GM12801 (cell line): ENCODE measurements around the gene ZNF521.

Experiments
- TF ChIP-seq, protein P1 (sequence below): IDR thresholded peaks from one replicate; pipeline ENCODE4 v1.5.1; 2011; ENCODE audit warnings: control low read depth; ENCODE audit not compliant: insufficient read length; ENCODE audit errors: extremely low read depth

The ZNF521 gene

DNA sequence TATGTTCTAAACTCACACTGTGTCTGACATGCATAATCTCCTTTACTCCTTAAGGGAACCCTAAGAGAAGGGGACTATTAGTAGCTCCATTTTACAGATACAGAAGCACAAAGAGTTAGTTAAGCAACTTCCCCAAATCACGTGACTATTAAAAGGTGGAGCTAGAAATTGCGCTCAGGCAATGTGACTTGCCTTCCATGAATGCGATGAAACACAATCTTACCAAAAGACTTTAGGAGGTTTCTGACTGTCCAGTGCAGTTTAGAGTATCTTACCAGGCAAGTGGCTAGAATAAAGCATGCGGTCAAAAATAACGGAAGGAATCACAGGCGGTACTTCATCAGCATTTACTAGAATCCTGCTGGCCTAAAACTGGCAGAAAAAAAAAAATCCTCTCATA, 70.4 kb downstream of the ZNF521 start:
- TF ChIP-seq, protein P1, sequence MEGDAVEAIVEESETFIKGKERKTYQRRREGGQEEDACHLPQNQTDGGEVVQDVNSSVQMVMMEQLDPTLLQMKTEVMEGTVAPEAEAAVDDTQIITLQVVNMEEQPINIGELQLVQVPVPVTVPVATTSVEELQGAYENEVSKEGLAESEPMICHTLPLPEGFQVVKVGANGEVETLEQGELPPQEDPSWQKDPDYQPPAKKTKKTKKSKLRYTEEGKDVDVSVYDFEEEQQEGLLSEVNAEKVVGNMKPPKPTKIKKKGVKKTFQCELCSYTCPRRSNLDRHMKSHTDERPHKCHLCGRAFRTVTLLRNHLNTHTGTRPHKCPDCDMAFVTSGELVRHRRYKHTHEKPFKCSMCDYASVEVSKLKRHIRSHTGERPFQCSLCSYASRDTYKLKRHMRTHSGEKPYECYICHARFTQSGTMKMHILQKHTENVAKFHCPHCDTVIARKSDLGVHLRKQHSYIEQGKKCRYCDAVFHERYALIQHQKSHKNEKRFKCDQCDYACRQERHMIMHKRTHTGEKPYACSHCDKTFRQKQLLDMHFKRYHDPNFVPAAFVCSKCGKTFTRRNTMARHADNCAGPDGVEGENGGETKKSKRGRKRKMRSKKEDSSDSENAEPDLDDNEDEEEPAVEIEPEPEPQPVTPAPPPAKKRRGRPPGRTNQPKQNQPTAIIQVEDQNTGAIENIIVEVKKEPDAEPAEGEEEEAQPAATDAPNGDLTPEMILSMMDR, result no peak

DNA sequence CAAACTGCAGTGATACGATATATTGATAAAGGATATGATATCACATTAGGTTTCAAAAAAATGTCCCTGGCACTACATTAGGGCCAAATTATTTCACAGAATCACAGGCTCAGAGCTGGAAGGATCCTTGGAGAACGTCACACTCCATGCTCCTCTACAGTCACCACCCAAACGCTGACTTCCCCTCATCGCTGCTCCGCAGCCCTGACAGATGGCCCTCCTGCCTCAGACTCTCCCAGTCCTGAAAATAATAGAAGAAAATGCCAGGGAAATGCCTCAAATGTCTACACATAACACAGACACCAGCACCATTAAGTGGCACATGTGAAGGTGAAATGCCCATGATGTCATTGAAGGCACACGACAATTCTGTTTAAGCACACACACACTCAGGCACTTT, 72.0 kb downstream of the ZNF521 start:
- TF ChIP-seq, protein P1, result no peak

DNA sequence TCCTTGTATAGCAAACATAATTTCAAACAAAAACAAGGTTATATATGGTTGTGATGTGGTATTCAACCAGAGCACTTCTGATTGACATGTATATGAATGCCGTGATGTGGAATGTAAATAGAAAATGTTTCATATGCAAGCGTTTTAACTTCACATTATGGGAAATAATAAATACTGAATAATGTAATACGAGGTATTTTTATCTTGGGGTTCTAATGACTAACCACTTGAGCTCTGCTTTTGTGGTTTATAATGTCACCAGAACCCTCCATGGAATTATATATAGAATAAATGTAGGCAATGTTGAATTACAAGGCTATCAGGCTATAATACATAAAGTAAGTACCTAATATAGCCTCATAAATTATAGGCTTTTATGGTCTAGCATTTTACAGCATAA, 72.4 kb downstream of the ZNF521 start:
- TF ChIP-seq, protein P1, result no peak

DNA sequence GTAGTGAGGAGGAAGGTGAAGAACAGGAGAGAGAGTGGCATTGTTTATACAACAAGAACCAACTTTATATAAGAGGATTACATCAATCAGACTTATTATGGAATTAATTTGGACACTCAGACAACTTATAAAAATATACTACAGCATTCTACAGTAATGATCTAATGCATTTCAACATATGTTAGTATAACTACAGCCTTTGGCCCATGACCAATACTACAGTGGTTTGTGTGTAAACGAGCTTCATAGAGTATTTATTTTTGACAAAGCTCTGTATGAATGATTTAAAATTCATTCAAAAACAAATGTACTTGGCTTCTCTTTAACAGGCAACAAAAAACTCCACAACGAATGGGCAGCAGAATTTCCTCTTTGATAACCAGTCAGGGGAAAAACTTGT, 72.8 kb downstream of the ZNF521 start:
- TF ChIP-seq, protein P1, result no peak

DNA sequence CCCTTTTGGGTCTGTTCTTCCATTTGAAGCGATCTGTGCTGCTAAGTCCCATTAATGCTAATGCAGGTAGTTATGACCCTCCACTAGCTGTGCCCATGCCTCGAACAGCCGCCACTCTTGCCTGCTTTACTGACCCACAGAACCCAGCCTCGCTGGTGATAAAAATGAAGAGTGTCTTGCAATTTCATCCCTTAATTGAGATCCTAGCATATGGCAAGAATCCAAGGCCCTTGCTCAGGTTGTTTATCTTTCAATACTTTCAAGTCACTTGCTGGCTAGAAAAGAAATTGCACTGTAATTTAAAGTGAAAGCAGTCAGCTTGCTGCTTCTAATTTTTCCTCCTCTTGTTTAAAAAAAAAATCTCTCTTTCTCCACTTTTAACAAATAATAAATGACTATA, 73.6 kb downstream of the ZNF521 start:
- TF ChIP-seq, protein P1, result no peak

DNA sequence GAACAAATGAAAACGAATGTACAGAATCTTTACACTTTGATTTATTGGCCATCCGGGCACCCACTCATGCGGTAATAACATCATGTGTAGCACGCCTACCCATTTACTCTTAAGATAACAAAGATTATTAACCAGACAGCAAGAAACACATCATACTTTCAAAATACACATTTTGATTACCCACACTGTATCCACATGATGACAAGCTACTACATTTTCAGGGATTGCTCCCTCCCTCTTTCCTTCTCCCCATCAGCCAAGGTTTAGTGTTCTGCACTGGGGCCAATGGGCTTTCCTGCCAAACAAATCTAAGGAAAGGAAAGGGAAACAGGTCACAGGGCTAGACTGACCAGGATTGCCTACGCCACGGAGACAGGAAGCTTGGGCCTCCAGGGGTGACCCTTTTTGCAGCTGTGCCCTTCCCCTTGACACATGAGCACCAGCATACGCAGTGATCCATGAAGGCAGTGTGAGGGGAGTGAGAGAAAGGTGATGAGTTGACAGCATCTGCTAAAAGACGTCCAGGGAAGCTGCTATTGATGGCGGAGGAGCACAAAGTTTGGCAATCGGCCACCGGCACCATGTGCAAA, 76.5 kb downstream of the ZNF521 start:
- TF ChIP-seq, protein P1, result no peak

DNA sequence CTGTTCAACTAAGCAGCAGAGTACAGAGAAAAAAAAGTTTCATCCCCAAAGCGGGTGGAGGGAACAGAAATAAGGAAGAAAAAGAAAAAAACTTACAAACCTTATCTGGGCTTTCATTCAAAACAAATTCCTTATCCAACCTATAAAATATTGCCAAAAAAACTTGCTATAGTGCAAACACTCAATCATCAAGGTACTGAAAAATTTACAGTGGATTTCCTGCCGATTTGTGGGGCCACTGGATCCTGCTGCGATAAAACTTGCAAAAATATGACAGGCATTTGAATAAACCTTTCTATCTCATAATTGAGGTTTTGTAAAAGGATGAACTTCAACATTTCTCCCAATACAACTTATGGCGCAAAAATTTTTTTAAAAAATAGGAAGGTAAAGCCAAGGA, 77.0 kb downstream of the ZNF521 start:
- TF ChIP-seq, protein P1, result no peak
